Measurements from ENCODE around the gene LGALS7. TPM values are rescaled to one million over a fixed set of nuclear protein-coding genes. Genes with fewer than 3 reads are reported as not detected.

The LGALS7 gene
- total and polyA plus RNA-seq, 2 of the 4 experiments (the other 2 are of a cell fraction): not detected

GRCh38 chr19:38780443-38780842, 7.1 kb upstream of the LGALS7 start:
- H3K4ac ChIP-seq (ENCODE audit: low read depth, low read length): no peak overlapping the region
- H3K4me3 ChIP-seq (ENCODE audit: insufficient read depth, low read depth, low read length): no peak overlapping the region
- H3K9me3 ChIP-seq (ENCODE audit: control insufficient read depth, insufficient read depth, low read length): no peaks in the 10 kb centered on the region
- H4K8ac ChIP-seq (ENCODE audit: low read depth in 2 of 2, low read length in 2 of 2): no peak overlapping the region
- no peak overlapping the region for H3K56ac ChIP-seq (ENCODE audit: extremely low read depth, insufficient read depth, low read length)
- H3K79me1 ChIP-seq (ENCODE audit: low read depth in 1 of 2, low read length in 2 of 2): no peaks in the 10 kb centered on the region
- H3K9me1 ChIP-seq (ENCODE audit: insufficient read depth, low read length): no peaks in the 10 kb centered on the region
- no peak overlapping the region for H4K91ac ChIP-seq (ENCODE audit: insufficient read depth, low read depth, low read length)
- H3K14ac ChIP-seq (replicated peaks; ENCODE audit: low read depth, low read length): no peak overlapping the region
- no peak overlapping the region for H3K23ac ChIP-seq (ENCODE audit: low read depth, low read length)
- in situ Hi-C loops (cut with MboI; ENCODE audit: low sequenced_read_pairs): no loop called here
- dilution Hi-C loops (cut with HindIII; ENCODE audit: low sequenced_read_pairs, unreplicated experiment): no loop called here
- H3K27me3 ChIP-seq (ENCODE audit: control insufficient read depth, insufficient read depth, low read length): peaks cover 17% of the 10 kb centered on the region
- no peak overlapping the region for H2BK120ac ChIP-seq (ENCODE audit: low read depth, low read length)
- H2BK5ac ChIP-seq (ENCODE audit: low read depth, low read length, poor library complexity, severe bottlenecking): no peak overlapping the region
- H2AK5ac ChIP-seq (ENCODE audit: low read depth, low read length): no peak overlapping the region
- no TSS peak for BruUV-seq (replicated peaks)
- no peak overlapping the region for H2BK20ac ChIP-seq (ENCODE audit: low read depth, low read length)
- intact Hi-C loops (cut with micrococcal nuclease): no loop called here
- H3K36me3 ChIP-seq (ENCODE audit: control insufficient read depth, insufficient read depth, low read length): no peaks in the 10 kb centered on the region
- no peak overlapping the region for H2AK9ac ChIP-seq (replicated peaks; ENCODE audit: low read depth, low read length, poor library complexity)
- no peaks in the 10 kb centered on the region for H4K20me1 ChIP-seq (ENCODE audit: insufficient read depth, low read length)
- H3K9ac ChIP-seq (ENCODE audit: low read depth, low read length): no peak overlapping the region
- H2BK15ac ChIP-seq (ENCODE audit: low read depth, low read length): no peak overlapping the region
- H3K4me1 ChIP-seq (ENCODE audit: control insufficient read depth, insufficient read depth, low read length): no peaks in the 10 kb centered on the region
- H4K5ac ChIP-seq (ENCODE audit: low read depth, low read length): no peak overlapping the region
- TF ChIP-seq NFE2L2 (IDR thresholded peaks at IDR 0.05; ENCODE audit: low read depth, low read length): no peak
- no peak for TF ChIP-seq RFX5 (IDR thresholded peaks at IDR 0.05; ENCODE audit: low read depth, low read length)
- no peak for TF ChIP-seq CHD1 (IDR thresholded peaks at IDR 0.05; ENCODE audit: low read depth, low read length)
- no peak for TF ChIP-seq BHLHE40 (IDR thresholded peaks at IDR 0.05; ENCODE audit: low read depth, low read length)
- no peak for TF ChIP-seq RCOR1 (IDR thresholded peaks at IDR 0.05; ENCODE audit: insufficient replicate concordance, low read length)
- no peak for TF ChIP-seq CEBPB (IDR thresholded peaks at IDR 0.05; ENCODE audit: low read depth, low read length)
- no peak for TF ChIP-seq SMC3 (IDR thresholded peaks at IDR 0.05; ENCODE audit: low read depth, low read length)
- TF ChIP-seq RAD21 (IDR thresholded peaks at IDR 0.05; ENCODE audit: low read length): no peak
- no peak for TF ChIP-seq MAZ (IDR thresholded peaks at IDR 0.05; ENCODE audit: borderline replicate concordance, low read depth, low read length)
- no peak for TF ChIP-seq MXI1 (IDR thresholded peaks at IDR 0.05; ENCODE audit: borderline replicate concordance, low read depth, low read length)
- TF ChIP-seq POLR2A (IDR thresholded peaks at IDR 0.05; ENCODE audit: low read depth, low read length): no peak
- no peak for TF ChIP-seq MAFK (IDR thresholded peaks at IDR 0.05; ENCODE audit: low read depth, low read length)
- H3K27ac ChIP-seq (ENCODE audit: insufficient read depth, low read length): no peak overlapping the region
- POLR2A ChIA-PET (ENCODE audit: unreplicated experiment): no interaction called here
- CTCF ChIA-PET: no interaction called here
- ATAC-seq (ENCODE audit: low read depth): no peak
- no peak for DNase-seq
- no peak overlapping the region for H3K4me2 ChIP-seq (ENCODE audit: low read depth, low read length)
- H2AFZ ChIP-seq (replicated peaks; ENCODE audit: low read length, poor library complexity): no peak overlapping the region
- WGBS, 2 experiments (ENCODE audit: extremely low coverage in 2 of 2, insufficient read length in 1 of 2): no CpG with 5 or more reads among the region's 7 CpGs
- no peak overlapping the region for H3K18ac ChIP-seq (ENCODE audit: low read depth, low read length)
